ENCODE data around the gene SLC6A16.
A peak's percentile ranks its signal among the peaks of the same experiment; 100 is the strongest.
"Not testable (repeated sequence)": the region's sequence is repeated elsewhere in the genome, so short reads cannot be mapped to it uniquely, and the experiment has no call there.

The SLC6A16 gene

GRCh38 chr19:49324801-49325576, at the start of gene SLC6A16:
Gene SLC6A16 (minus strand): TSS chr19:49325191. CDS start chr19:49311347, 13,844 bp downstream.
- no peak for DNase-seq (ENCODE audit: low read depth in 2 of 2)

- not testable (repeated sequence) for DNase-seq (ENCODE audit: low read depth in 2 of 2)
Observed at GRCh38 chr19:49373174-49373573, 48.2 kb upstream of the SLC6A16 start.

GRCh38 chr19:49371184-49371583, 46.2 kb upstream of the SLC6A16 start:
- DNase-seq (ENCODE audit: low read depth in 2 of 2), result no peak

DNA sequence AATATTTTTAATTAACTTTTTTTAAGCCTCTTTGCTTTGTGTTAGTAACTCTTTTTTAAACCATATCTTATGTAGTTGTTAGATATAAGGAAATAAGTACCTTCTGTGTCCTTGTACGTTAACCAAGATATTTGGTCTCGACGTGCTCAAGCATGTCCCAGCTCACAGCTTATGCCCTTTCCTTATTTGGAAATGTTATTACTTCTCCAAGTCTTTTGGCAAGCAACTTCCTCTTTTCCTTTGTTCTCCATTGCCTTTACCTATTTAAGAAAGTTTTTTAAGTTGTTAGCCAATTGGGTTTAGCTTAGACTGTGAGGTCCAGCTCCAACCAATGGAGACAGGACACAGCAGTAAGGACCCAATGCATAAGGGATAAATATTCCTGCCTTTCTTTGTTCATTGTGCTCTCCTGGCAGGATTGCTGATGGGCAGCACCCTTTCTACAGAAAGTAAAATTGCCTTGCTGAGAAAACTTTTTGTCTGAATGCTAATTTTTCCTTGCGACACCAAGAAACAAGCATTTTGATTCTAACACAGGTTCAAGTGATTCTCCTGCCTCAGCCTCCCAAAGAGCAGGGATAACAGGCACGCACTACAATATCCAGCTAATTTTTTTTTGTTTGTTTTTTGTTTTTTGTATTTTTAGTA, 43.8 kb upstream of the SLC6A16 start:
- DNase-seq (ENCODE audit: low read depth in 2 of 2), result no peak

GRCh38 chr19:49366110-49366509, 41.1 kb upstream of the SLC6A16 start:
- DNase-seq (ENCODE audit: low read depth in 2 of 2), result no peak

DNA sequence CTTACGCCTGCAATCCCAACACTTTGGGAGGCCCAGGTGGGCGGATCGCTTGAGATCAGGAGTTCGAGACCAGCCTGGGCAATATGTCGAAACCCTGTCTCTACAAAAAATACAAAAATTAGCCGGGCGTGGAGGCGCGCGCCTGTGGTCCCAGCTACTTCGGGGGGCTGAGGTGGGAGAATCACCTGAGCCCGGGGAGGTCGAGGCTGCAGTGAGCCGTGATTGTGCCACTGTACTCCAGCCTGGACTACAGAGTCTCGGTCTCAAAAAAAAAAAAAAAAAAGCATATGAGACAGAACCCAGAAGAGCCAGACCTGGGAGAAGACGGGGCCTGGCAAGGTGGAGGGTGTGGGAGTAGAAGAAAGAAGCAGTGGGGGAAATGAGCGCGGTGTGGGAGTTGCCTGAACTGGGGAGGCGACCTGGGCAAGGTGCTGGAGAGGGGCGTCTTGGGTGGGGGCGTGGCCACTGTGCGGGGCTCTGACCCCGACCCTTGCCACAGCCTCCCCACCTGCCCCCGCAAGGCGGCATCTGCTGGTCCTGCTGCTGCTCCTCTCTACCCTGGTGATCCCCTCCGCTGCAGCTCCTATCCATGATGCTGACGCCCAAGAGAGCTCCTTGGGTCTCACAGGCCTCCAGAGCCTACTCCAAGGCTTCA, 39.2 kb upstream of the SLC6A16 start:
- no peak for DNase-seq (ENCODE audit: low read depth in 2 of 2)

DNA sequence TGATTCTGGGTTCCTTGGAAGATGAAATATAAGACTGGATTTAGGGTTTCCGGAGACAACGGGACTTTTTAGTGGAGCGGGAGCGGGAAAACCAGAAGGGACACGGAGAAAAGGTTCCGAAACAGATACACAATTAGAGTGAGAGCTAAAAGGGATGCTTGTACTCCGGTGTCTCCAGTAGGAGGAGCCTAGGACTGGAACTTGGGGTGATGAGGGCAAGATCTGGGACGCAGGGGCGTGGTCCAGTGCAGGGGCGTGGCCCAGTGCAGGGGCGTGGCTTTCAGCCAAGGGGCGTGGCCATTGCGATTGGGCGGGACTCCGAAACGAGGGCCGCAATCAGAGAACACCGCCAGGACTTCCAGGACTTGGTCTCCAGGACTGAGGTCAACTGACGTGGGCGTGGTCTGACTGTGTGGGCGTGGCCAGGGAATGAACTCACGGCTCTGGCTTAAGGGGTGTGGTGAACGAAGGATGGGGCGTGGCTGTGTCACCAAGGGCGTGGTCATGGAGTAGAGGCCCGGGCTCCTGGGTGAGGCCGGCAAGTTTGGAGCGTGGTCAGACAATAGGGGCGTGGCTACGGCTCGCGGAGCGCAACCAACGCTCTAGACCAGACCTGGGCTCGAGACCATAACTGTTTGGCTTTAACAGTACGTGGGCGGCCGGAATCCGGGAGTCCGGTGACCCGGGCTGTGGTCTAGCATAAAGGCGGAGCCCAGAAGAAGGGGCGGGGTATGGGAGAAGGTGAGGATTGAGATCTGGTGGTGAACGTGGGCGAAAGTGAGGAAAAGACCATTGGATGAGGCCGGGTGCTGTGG, 38.5 kb upstream of the SLC6A16 start, which contains the start of gene DKKL1:
Gene DKKL1 (plus strand): TSS at position 610 of the 815 bp plus-strand sequence. CDS start 122 bp downstream, at position 732.
- peak; percentile 14 to 24 for DNase-seq (ENCODE audit: low read depth in 2 of 2)

DNA sequence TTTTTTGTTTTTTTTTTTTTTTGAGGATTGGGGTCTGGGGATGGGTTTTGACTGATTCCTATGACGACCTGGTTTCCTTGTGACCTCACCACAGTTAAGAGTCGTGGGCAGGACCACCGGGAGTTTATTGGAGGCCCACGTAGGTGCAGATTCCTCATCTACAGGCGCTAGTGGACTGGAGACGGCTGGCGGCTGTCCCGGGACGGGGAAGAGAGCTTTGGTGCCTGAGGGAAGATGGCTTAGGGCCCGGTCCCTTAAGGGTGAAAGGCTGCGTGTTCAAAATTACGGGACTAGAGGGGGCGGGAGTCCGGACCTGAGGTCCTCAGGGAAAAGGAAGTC, 37.9 kb upstream of the SLC6A16 start:
- DNase-seq (ENCODE audit: low read depth in 2 of 2), result no peak

DNA sequence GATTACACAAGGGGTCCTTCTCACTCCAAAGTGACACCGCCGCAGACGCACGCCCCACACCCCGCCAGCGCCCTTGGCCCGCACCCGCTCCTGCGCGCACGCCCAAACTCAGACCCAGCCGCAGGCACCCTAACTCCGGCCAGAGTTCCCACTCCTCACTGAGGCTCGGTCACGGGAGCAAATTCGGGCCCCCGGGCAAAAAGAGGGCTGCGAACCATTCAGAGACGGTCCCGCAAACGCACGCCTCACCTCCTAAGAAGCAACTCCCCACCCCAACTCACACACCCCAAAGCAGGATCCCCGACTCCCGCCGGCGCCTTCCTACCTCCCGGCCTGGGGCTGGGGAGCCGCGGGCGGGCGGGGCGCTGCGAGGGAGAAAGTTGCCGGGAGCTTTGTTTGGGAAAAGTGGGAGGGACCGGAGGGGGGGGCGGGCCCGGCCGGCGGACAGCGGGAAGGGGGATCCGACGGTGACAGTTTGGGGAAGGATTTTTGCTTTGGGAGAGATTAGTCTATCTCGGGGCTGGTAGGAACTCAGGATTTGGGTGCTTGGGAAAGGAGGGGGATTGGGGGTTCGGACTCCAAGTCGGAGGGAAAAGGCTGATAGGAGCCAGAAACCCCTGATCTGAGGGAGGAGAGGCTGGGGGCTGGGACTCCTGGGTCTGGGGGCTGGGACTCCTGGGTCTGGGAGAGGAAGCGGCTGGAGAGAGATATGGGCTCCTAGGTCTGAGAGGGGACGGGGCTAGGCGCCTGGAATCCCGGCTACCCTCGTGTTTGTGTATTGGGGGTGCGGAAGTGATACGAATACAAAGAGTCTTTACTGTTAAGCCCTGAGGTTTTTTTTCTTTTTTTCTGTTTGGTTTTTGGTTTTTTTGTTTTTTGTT, 37.3 kb upstream of the SLC6A16 start, which contains the start of gene TEAD2:
Gene TEAD2 (minus strand): TSS at position 369 of the 881 bp plus-strand sequence. CDS start 2,341 bp downstream, outside the sequence.
- no peak for DNase-seq (ENCODE audit: low read depth in 2 of 2)

- DNase-seq (ENCODE audit: low read depth in 2 of 2), result no peak
Observed at GRCh38 chr19:49361438-49362047, 36.6 kb upstream of the SLC6A16 start.

DNA sequence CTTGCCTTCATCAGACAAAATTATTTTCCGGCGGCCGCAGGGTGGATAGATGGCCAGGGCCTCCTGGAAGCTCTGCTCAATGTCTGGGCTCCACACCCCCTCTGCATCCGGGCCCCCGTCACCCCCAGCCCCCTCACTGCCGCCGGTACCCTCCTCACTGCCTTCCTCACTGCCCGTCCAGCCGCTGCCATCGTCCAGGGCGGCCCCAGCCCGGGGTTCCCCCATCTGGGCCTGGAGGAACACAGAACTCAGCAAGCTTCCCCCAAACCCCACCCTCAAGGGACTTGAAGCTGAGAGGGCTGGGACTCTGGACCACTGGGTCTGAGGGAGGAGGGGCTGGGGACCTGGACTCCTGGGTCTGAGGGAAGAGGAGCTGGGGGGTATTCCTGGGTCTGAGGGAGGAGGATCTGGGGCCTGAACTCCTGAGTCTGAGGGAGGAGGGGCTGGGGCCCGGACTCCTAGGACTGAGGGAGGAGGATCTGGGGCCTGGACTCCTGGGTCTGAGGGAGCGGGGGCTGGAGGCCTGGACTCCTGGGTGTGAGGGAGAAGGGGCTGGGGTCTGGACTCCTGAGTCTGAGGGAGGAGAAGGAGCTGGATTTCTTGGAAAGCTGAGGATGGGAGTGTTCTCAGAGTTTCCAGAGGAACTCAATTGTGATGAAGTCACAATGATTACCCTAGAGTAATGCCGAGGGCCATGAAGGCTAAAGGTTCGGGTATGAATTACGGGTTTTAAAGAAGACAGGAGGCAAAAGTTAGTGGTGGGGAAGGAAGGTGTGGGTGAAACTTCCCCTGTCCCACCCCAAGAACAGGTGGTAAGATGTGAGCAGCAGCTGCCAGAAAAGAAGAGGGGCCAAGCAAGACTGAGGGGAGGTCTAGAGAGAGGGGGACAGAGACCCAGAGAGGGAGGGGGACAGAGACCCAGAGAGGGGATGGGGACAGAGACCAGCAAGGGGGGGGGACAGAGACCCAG, 35.1 kb upstream of the SLC6A16 start:
- no peak for DNase-seq (ENCODE audit: low read depth in 2 of 2)

- DNase-seq (ENCODE audit: low read depth in 2 of 2), result no peak
Observed at GRCh38 chr19:49357186-49357585, 32.2 kb upstream of the SLC6A16 start.

- DNase-seq (ENCODE audit: low read depth in 2 of 2), result no peak
Observed at GRCh38 chr19:49356382-49356781, 31.4 kb upstream of the SLC6A16 start.

DNA sequence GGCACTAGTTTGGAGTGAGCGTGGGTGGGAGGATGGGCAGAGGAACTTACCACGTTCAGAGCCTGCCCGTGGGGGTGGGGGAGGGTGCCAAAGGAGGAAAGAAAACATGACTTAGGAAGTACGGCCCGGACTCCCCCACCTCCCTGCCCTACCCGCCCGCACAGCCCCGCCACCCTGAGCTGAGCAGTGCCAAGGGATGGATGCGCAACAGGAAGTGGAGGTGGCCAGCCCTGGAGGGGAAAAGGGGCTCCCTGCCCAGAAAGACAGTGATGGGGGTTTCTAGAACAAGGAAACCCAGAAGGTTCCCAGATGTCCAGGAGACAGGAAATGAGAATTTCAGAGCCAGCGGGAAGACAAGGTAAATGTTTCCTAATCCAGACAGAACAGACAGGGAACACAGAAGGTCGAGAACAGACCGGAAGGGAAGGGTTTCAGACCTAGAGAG, 30.9 kb upstream of the SLC6A16 start:
- DNase-seq (ENCODE audit: low read depth in 2 of 2), result no peak

DNA sequence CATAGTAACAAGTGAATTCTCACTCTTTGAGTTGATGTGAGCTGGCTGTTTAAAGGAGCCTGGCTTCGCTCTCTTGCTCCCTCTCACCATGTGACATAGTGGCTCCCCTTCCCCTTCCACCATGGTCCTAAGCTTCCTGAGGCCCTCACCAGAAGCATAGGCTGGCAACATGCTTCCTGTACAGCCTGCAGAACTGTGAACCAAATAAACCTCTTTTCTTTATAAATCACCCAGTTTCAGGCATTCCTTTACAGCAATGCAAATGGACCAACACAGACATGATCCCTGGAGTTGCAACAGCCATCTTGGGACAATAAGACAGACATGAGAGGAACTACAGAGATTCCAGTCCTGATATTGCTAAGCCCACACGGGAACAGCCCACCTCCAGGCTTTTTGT, 24.6 kb upstream of the SLC6A16 start:
- DNase-seq (ENCODE audit: low read depth in 2 of 2), result no peak

GRCh38 chr19:49348305-49349189, 23.6 kb upstream of the SLC6A16 start:
- no peak for DNase-seq (ENCODE audit: low read depth in 2 of 2)

GRCh38 chr19:49347835-49348234, 22.8 kb upstream of the SLC6A16 start:
- DNase-seq (ENCODE audit: low read depth in 2 of 2), result no peak

GRCh38 chr19:49347191-49347590, 22.2 kb upstream of the SLC6A16 start:
- no peak for DNase-seq (ENCODE audit: low read depth in 2 of 2)
